ENCODE measurements around the gene SORBS1. TPM values are rescaled to one million over a fixed set of nuclear protein-coding genes. Genes with fewer than 3 reads are reported as not detected.
A peak's percentile ranks its signal among the peaks of the same experiment; 100 is the strongest.

Gene SORBS1
- total RNA-seq, 1 donor from 2014 or later = 16.1 TPM

DNA sequence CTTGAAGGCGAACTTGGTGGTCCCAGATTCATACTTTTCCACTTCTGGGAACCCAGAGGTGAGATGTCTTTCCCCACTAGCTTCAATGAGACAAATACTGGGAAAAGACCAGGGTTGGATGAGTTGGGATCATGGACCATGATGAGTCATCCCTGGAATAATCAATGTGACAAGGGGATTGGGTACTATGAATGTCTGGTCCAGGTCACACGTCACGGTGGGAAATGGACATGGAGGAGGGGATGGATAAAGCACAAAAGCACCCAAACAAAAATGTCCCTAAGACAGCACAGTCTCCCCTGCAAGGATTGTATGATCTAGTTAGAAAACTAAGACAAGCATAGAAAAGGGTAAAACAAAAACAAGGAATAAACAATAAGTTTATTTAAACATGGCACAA, 12.4 kb upstream of the SORBS1 start:
- H3K27ac Mint-ChIP-seq = no peak overlapping the region
- Histone ChIP-seq H3K36me3 (no peaks in the 10 kb centered on the region), H3K4me1 (peaks cover 16% of the 10 kb centered on the region), H3K27me3 (no peaks in the 10 kb centered on the region), H3K4me2 (no peak overlapping the region), H4K20me1 (ENCODE audit: low read depth) (no peaks in the 10 kb centered on the region), H3F3A (ENCODE audit: low read depth) (peaks cover 8% of the 10 kb centered on the region), H2AFZ (replicated peaks) (no peak overlapping the region), H3K4me3 (no peak overlapping the region), H3K27ac (no peak overlapping the region), H3K79me2 (ENCODE audit: low read depth) (no peaks in the 10 kb centered on the region), H3K9ac (no peak overlapping the region), H3K9me3 (ENCODE audit: low read depth) (no peaks in the 10 kb centered on the region)
- H3K4me1 Mint-ChIP-seq = peaks cover 19% of the 10 kb centered on the region
- no peaks in the 10 kb centered on the region for H3K9me3 Mint-ChIP-seq
- H3K4me3 Mint-ChIP-seq = no peak overlapping the region
- no peak for DNase-seq (ENCODE audit: low spot score)
- H3K27me3 Mint-ChIP-seq (ENCODE audit: insufficient read depth, low read depth) = peaks cover 7% of the 10 kb centered on the region
- TF ChIP-seq EZH2 (IDR thresholded peaks at IDR 0.05) = no peak
- no peak for TF ChIP-seq EZH2phosphoT487 (IDR thresholded peaks at IDR 0.05)
- TF ChIP-seq, protein P1, sequence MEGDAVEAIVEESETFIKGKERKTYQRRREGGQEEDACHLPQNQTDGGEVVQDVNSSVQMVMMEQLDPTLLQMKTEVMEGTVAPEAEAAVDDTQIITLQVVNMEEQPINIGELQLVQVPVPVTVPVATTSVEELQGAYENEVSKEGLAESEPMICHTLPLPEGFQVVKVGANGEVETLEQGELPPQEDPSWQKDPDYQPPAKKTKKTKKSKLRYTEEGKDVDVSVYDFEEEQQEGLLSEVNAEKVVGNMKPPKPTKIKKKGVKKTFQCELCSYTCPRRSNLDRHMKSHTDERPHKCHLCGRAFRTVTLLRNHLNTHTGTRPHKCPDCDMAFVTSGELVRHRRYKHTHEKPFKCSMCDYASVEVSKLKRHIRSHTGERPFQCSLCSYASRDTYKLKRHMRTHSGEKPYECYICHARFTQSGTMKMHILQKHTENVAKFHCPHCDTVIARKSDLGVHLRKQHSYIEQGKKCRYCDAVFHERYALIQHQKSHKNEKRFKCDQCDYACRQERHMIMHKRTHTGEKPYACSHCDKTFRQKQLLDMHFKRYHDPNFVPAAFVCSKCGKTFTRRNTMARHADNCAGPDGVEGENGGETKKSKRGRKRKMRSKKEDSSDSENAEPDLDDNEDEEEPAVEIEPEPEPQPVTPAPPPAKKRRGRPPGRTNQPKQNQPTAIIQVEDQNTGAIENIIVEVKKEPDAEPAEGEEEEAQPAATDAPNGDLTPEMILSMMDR (IDR thresholded peaks at IDR 0.05) = no peak
- H3K36me3 Mint-ChIP-seq = no peaks in the 10 kb centered on the region

DNA sequence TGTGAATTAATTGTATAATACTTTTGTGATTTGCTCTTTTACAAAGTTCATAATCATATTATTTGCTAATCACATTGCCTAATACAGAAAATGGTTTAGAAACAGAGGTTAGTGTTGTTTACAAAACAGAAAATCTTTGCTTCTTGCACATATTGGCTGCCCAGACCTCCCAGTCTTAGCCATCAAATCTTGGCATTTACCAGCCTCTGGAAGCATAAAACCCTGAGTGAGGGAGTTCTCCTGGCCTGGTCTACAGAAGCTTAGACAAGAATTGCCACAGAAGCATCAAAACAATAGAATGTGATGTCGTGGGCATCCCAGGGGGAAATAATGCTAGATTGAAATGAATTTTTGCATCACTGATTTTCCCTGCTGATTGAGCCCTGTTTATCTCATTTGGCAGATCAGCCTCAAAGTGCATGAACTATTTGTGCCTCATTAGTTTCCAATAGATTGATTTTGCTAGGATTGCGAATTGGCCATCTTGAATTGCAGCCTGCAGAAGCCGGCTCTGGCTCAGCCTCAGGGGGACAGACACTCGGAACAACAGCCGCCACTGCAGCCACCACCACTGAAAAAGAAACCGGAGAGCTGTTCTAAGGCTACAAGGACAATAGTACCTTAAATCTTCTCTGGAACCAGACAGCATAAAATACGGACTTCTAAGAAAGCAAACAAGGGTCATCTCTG, 11.1 kb upstream of the SORBS1 start:
- Histone ChIP-seq H3K4me2 (peak overlapping the region; percentile 70), H2AFZ (replicated peaks) (peak overlapping the region; percentile 92), H3K27ac (no peak overlapping the region), H3K4me3 (no peak overlapping the region), H3K79me2 (ENCODE audit: low read depth) (no peaks in the 10 kb centered on the region), H3K27me3 (no peaks in the 10 kb centered on the region), H3K9me3 (ENCODE audit: low read depth) (no peaks in the 10 kb centered on the region), H3K9ac (no peak overlapping the region), H3K4me1 (peaks cover 16% of the 10 kb centered on the region), H3K36me3 (no peaks in the 10 kb centered on the region), H4K20me1 (ENCODE audit: low read depth) (no peaks in the 10 kb centered on the region), H3F3A (ENCODE audit: low read depth) (peaks cover 8% of the 10 kb centered on the region)
- H3K4me1 Mint-ChIP-seq = peaks cover 19% of the 10 kb centered on the region
- DNase-seq (ENCODE audit: low spot score) = peak; percentile 37
- no peaks in the 10 kb centered on the region for H3K9me3 Mint-ChIP-seq
- H3K27me3 Mint-ChIP-seq (ENCODE audit: insufficient read depth, low read depth) = peaks cover 7% of the 10 kb centered on the region
- no peaks in the 10 kb centered on the region for H3K36me3 Mint-ChIP-seq
- TF ChIP-seq, protein P1 (IDR thresholded peaks at IDR 0.05) = no peak
- TF ChIP-seq EZH2phosphoT487 (IDR thresholded peaks at IDR 0.05) (no peak), EZH2 (IDR thresholded peaks at IDR 0.05) (no peak)
- peak overlapping the region; percentile 65 for H3K27ac Mint-ChIP-seq
- peak overlapping the region; percentile 54 for H3K4me3 Mint-ChIP-seq

DNA sequence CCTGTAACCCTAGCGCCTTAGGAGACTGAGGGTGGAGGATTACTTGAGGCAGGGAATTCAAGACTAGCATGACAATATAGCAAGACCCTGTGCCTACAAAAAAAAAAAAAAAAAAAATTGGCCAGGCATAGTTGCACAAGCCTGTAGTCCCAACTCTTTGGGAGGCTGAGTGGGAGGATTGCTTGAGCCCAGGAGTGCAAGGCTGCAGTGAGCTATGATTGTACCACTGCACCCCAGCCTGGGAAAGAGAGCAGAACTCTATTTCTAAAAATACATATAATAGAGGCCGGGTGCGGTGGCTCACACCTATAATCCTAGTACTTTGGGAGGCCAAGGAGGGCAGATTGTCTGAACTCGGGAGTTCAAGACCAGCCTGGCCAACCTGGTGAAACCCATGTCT, 10.2 kb upstream of the SORBS1 start:
- H3K27ac Mint-ChIP-seq = no peak overlapping the region
- peaks cover 9% of the 10 kb centered on the region for H3K27me3 Mint-ChIP-seq (ENCODE audit: insufficient read depth, low read depth)
- Histone ChIP-seq H3F3A (ENCODE audit: low read depth) (peaks cover 8% of the 10 kb centered on the region), H3K4me2 (no peak overlapping the region), H3K27me3 (no peaks in the 10 kb centered on the region), H2AFZ (replicated peaks) (no peak overlapping the region), H3K9ac (no peak overlapping the region), H3K4me3 (no peak overlapping the region), H3K4me1 (peaks cover 16% of the 10 kb centered on the region), H3K9me3 (ENCODE audit: low read depth) (no peaks in the 10 kb centered on the region), H3K79me2 (ENCODE audit: low read depth) (no peaks in the 10 kb centered on the region), H4K20me1 (ENCODE audit: low read depth) (no peaks in the 10 kb centered on the region), H3K36me3 (no peaks in the 10 kb centered on the region), H3K27ac (no peak overlapping the region)
- DNase-seq (ENCODE audit: low spot score) = no peak
- TF ChIP-seq, protein P1 (IDR thresholded peaks at IDR 0.05) = no peak
- TF ChIP-seq EZH2 (IDR thresholded peaks at IDR 0.05) (no peak), EZH2phosphoT487 (IDR thresholded peaks at IDR 0.05) (no peak)
- H3K4me3 Mint-ChIP-seq = no peak overlapping the region
- no peaks in the 10 kb centered on the region for H3K9me3 Mint-ChIP-seq
- no peaks in the 10 kb centered on the region for H3K36me3 Mint-ChIP-seq
- peaks cover 19% of the 10 kb centered on the region for H3K4me1 Mint-ChIP-seq

Measured in neural progenitor cell (in vitro differentiated cells).